Stomach (tissue), 9 donors: ENCODE measurements around the gene UQCRC1. TPM values are rescaled to one million over a fixed set of nuclear protein-coding genes. Genes with fewer than 3 reads are reported as not detected.

Experiments
- DNase-seq, 2 donors: peaks; one replicate each; pipeline versions ENCODE4 v3.0.0 to v3.0.0-alpha.2; 2013 to 2019
- H3K27ac ChIP-seq, 5 donors: fragments of 200-600 bp in 4 of 5; sonication (generic) in 4 of 5; one replicate each; pipeline ENCODE4 v1.5.1; 2013 to 2019; ENCODE audit warnings: mild to moderate bottlenecking in 1 of 5, moderate library complexity in 1 of 5
- H3K27me3 ChIP-seq, 3 donors: fragments of 200-600 bp; sonication (generic); one replicate each; pipeline ENCODE4 v1.5.1; 2017 to 2019; ENCODE audit warnings: mixed run types in 1 of 3
- H3K36me3 ChIP-seq, 4 donors: fragments of 200-600 bp; sonication (generic); 1 replicate in 3 of 4; 2 replicates in 1 of 4; pipeline ENCODE4 v1.5.1; 2016 to 2019
- H3K4me1 ChIP-seq, 4 donors: fragments of 200-600 bp; sonication (generic); one replicate each; pipeline ENCODE4 v1.5.1; 2016 to 2019
- H3K4me3 ChIP-seq, 4 donors: fragments of 200-600 bp; sonication (generic) in 3 of 4; one replicate each; pipeline ENCODE4 v1.5.1; 2016 to 2019; ENCODE audit warnings: mild to moderate bottlenecking in 1 of 4
- H3K9me3 ChIP-seq, 4 donors: fragments of 200-600 bp; sonication (generic); one replicate each; pipeline ENCODE4 v1.5.1; 2016 to 2019
- CTCF ChIP-seq, 7 experiments: fragments of 450-650 bp in 4 of 7; fragments of 200-600 bp in 3 of 7; sonication (generic) in 3 of 7; IDR thresholded peaks; one replicate each; pipeline ENCODE4 v1.5.1; 2016 to 2019; ENCODE audit warnings: antibody characterized with exemption in 7 of 7, control low read depth in 2 of 7, mild to moderate bottlenecking in 1 of 7
- EP300 ChIP-seq: sonication (generic); formaldehyde crosslinking; IDR thresholded peaks from one replicate; pipeline ENCODE4 v1.6.1; 2017; ENCODE audit warnings: antibody characterized with exemption
- POLR2A ChIP-seq, 4 donors: fragments of 450-650 bp; IDR thresholded peaks; one replicate each; pipeline ENCODE4 v1.6.1; 2016; ENCODE audit warnings: antibody characterized with exemption in 4 of 4, control low read depth in 2 of 4, mild to moderate bottlenecking in 1 of 4, moderate library complexity in 1 of 4
- POLR2AphosphoS5 ChIP-seq, 3 donors: sonication (generic); formaldehyde crosslinking; IDR thresholded peaks; one replicate each; pipeline ENCODE4 v1.6.1; 2016; ENCODE audit warnings: antibody characterized with exemption in 3 of 3
- WGBS, 5 donors: extraction: QIAGEN DNeasy Blood & Tissue Kit in 3 of 5; methylation state at CpG; one replicate each; pipeline versions ENCODE4 v1.1.5 to v1.1.7; 2013 to 2018; 5-methylcytosine and 5-hydroxymethylcytosine counted together
- intact Hi-C: fragments of 100-400 bp; cut with DNase I; formaldehyde crosslinking; loops from one replicate; pipeline ENCODE4 v1.15.1; 2023; ENCODE audit warnings: low total_unique reads
- polyA plus RNA-seq, 3 donors: library from polyadenylated mRNA; stranded (reverse); fragments of 200-250 nt; gene quantifications; one replicate each; pipeline ENCODE4 v1.2.3, GENCODE V29; 2013
- total RNA-seq, 5 donors: library from RNA; depleted of rRNA; stranded (reverse); fragments of >200 nt; gene quantifications; one replicate each; pipeline versions ENCODE4 v1.1.0 to v1.2.3, GENCODE V29; 2014 to 2016
- donor health status: healthy with polysubstance abuse.
- donor health status: Bipolar disorder and iron deficiency.
- donor health status: healthy.

UQCRC1 gene
- total and polyA plus RNA-seq, 8 donors, result 178 to 568 (median 277) TPM

GRCh38 chr3:48614044-48614443 is 4.6 kb upstream of the UQCRC1 start:
- peaks cover 10 to 29% (median 16%) of the 10 kb centered on the region in 4 donors for H3K9me3 ChIP-seq
- peaks cover 5 to 8% (median 6%) of the 10 kb centered on the region in 4 donors for H3K4me1 ChIP-seq
- no peak for DNase-seq
- no peak overlapping the region for H3K4me3 ChIP-seq
- no peaks in the 10 kb centered on the region for H3K36me3 ChIP-seq
- TF ChIP-seq POLR2AphosphoS5 (IDR thresholded peaks at IDR 0.05) (no peak), EP300 (no peak)
- no peaks in the 10 kb centered on the region for H3K27me3 ChIP-seq
- H3K27ac ChIP-seq, result peak overlapping the region in 1 of 5 donors; percentile 31
- WGBS, 5 donors, result 59 to 80% (median 66%) methylated on average over 3 of the region's 3 CpGs
- intact Hi-C loops, result no loop called here

- no peak for DNase-seq
- TF ChIP-seq POLR2A (IDR thresholded peaks at IDR 0.05), result no peak
- TF ChIP-seq CTCF (IDR thresholded peaks at IDR 0.05), result no peak
- no peak for TF ChIP-seq POLR2AphosphoS5 (IDR thresholded peaks at IDR 0.05)
- TF ChIP-seq EP300, result no peak
- Histone ChIP-seq H3K27ac (no peak overlapping the region), H3K9me3 (peaks cover 4 to 15% (median 6%) of the 10 kb centered on the region in 4 donors), H3K4me1 (peaks cover 18 to 24% (median 23%) of the 10 kb centered on the region in 4 donors), H3K27me3 (no peaks in the 10 kb centered on the region), H3K36me3 (peaks cover 0 to 6% (median 4%) of the 10 kb centered on the region in 4 donors), H3K4me3 (no peak overlapping the region)
- intact Hi-C loops, result no loop called here
- 14 to 36% (median 21%) methylated on average over 1 of the region's 1 CpG for WGBS, 5 donors
Observed at GRCh38 chr3:48612309-48612708, 2.9 kb upstream of the UQCRC1 start.

- no peaks in the 10 kb centered on the region for H3K9me3 ChIP-seq
- no peaks in the 10 kb centered on the region for H3K27me3 ChIP-seq
- no peak overlapping the region for H3K27ac ChIP-seq
- 95 to 97% (median 95%) methylated on average over 5 of the region's 5 CpGs for WGBS, 5 donors
- no peak for TF ChIP-seq CTCF (IDR thresholded peaks at IDR 0.05)
- no peak for TF ChIP-seq POLR2AphosphoS5 (IDR thresholded peaks at IDR 0.05)
- TF ChIP-seq EP300, result no peak
- no peak for TF ChIP-seq POLR2A (IDR thresholded peaks at IDR 0.05)
- no peak for DNase-seq
- peak overlapping the region in 1 of 4 donors; percentile 96 for H3K4me3 ChIP-seq
- peaks cover 40 to 52% (median 50%) of the 10 kb centered on the region in 4 donors for H3K36me3 ChIP-seq
- intact Hi-C loops, result no loop called here
- H3K4me1 ChIP-seq, result peaks cover 18 to 39% (median 27%) of the 10 kb centered on the region in 4 donors
Observed at GRCh38 chr3:48607519-48607918, 1.9 kb downstream of the UQCRC1 start.

- 58 to 81% (median 64%) methylated on average over 2 of the region's 2 CpGs for whole genome bisulfite sequencing, 5 donors
- intact Hi-C loops, result no loop called here
- H3K4me3 ChIP-seq, result no peak overlapping the region
Observed at GRCh38 chr3:48601622-48601994, 7.8 kb downstream of the UQCRC1 start.

More at GRCh38 chr3:48601622-48601994, 7.8 kb downstream of the UQCRC1 start:
- Histone ChIP-seq H3K9me3 (no peaks in the 10 kb centered on the region), H3K4me1 (peaks cover 15 to 34% (median 23%) of the 10 kb centered on the region in 4 donors), H3K27me3 (no peaks in the 10 kb centered on the region), H3K36me3 (peaks cover 83 to 99% (median 95%) of the 10 kb centered on the region in 4 donors), H3K27ac (peak overlapping the region in 1 of 5 donors; percentile 25)
- TF ChIP-seq POLR2AphosphoS5 (IDR thresholded peaks at IDR 0.05) (no peak), EP300 (no peak), POLR2A (IDR thresholded peaks at IDR 0.05) (no peak), CTCF (IDR thresholded peaks at IDR 0.05) (no peak)
- DNase-seq, result no peak
